Myocyte (in vitro differentiated cells): ENCODE results near the gene BBX. TPM values are rescaled to one million over a fixed set of nuclear protein-coding genes. Genes with fewer than 3 reads are reported as not detected.

Experiments
- DNase-seq: peaks from one replicate; pipeline ENCODE4 v3.0.0-alpha.2; 2012; ENCODE audit warnings: low read depth
- total RNA-seq: library from RNA; depleted of rRNA; stranded (reverse); fragments of >200 nt; gene quantifications from 2 replicates; pipeline ENCODE4 v1.2.3, GENCODE V29; 2014

BBX gene
- total RNA-seq, 1 donor from 2014 or later, result 46.5 TPM

DNA sequence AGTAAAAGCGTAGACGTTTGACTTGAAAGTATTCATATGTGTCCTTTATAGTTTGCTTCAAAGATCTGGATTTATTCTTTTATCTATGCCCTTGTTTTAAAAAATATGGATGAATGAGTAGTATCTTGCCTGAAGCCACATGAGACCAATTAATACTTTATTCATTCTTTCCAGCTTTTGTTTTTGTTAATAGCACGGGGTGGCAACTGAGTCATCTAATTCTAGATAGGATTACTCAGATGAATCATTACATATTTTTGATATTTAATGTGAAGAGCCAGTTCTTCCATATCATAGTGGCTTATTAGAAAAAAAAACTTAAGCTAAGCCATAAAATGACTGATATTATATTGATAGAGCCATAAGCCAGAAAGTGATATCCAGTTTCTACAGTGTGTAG is 121.9 kb downstream of the BBX start:
- DNase-seq, result no peak

DNA sequence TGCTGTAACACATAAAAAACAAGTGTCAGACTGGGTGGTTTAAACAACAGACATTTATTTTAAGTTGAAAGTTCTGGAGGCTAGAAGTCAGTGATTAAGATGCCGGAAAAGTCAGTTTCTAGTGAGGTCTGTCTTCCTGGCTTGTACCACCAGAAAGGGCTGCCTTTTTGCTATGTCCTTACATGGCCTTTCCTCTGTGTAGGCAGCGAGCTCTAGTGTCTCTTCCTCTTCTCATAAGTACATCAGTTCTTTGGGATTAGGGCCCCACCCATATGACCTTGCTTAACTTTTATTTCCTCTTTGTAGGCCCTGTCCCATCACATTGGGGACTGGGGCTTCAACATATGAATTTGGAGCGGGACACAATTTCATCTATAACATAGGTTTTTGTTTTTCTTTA is 128.0 kb downstream of the BBX start:
- DNase-seq, result no peak

DNA sequence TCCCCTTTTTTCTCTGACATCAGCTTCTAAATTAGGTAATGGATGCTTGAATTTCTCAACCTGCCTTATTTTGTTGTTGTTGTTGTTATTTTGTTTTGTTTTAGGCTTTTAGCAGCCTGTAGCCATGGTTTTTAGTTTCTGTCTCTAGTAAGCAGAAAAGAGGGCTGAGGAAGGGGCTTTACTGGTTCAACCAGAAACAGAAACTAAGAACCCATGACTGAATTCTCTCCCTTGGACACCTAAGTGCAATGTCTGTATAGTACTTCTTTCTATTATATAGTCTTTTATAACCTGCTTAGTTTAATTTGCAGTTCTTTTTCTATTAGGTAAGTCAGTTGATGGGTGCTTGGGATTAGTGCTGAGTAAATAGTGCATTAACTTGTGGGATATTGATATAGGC is 129.0 kb downstream of the BBX start:
- DNase-seq, result no peak

DNA sequence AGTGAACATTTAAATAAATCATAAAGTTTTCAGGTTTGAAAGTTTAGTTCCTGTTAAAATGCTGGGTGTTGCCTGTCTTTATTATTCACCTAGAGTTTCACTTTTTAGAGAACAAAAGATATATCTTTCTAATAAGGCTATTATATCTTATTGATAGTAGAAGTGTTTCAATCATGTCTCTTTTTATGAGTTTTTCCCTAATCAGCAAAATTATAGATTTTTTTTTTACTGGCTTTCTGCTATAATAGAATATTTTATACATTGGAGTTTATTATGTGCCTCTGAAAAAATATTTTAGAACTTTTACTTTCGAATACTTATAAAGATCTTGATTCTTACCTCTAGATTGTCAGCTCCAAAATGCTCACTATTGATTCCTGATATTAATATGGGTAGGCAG is 131.5 kb downstream of the BBX start:
- no peak for DNase-seq

DNA sequence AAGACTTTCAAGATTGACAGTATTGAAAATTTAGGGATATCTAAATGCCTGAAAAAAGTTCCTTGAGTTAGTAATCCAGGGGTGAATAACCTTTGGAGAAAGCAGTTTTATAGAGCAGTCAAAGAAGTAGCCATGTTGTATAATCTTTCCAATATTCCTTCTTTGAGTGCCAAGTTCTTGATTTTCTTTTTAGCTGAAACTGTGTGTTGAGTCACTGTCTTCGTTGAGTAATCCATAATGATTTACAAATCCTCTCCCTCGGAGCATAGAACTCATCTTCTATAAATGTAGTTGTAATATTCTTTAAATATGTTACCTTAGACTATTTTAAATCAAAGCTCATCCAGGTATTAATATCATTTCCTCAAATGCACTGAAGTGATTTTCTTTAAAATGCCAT is 135.2 kb downstream of the BBX start:
- no peak for DNase-seq

DNA sequence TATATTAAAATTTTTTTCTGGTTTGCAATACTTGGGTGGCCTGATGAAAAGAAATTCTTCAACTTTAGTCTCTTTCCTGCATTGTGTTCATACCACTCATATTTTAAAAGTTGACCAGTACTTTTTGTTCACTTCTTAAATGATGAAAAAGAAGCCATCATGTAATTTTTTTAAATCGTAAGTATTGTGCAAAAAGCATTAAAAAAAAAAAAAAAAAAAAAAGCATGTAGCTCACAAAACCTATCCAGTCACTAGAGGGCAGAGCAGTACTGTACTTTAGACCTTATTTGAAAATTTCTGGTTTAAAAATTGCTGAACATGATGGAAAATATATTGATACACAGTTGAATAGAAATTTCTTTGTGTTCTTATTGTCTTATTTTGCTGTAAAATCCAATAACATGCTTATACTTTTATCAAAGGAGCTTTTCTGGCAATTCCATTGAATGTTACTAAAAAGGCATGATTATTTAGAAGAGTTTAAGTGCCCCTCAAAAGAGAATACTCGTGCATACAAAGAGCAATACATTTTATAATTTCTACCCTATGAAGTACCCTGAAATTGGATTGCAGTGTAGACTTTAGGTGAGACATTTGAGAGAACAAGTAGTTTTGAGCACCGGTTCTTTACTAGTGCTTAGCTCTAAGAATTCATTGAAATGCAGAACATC is 137.7 kb downstream of the BBX start:
- peak; percentile 53 for DNase-seq

DNA sequence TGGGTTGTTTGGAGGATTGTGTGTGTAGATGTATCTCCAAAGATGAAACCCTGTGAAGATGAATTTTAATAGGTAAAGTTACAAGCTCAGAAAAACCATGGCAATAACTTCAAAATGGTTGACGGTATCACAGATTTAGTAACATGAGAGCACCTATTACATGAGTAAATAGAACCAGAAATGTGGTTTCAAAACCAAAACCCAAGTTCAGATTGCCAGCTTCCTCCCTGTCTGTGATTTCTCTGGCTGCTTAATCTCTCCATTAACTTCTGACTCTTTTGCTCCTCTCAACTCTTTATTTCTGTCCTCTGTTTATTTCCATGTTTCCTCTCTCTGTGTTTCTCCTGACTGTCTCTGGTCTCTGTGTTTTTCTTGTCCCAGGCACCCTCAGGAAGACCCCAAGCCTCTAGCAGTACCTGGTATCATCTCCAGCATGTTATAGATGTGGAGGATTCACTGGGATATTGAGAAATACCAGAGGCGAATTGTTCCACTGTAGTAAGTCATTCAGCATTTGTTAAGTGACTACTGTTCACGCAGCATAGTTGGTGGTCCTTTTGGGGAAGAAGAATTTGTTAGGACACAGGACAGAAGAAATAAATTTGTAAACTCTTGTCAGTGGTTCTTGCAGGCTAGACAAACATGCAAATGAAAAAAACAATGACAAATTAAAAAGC is 138.8 kb downstream of the BBX start:
- peak; percentile 43 for DNase-seq

DNA sequence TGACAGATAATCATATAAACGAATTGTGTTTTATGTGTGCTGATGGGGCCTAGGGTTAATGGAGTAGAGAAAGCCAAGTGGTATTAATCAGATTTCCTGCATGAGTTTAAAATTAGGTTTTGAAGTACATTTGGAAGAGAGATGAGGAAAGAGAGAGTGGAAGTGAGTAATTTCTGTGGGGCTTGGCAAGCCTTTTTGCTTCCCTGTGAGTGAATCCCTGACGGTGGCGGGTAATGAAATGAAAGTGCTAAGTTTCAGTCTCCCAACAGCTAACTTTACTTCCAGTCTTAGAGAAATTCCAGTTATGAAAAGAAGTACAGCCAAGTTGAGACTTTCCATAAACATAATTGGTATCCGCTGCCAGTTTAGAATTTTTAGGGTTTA is 139.4 kb downstream of the BBX start:
- peak; percentile 55 for DNase-seq

DNA sequence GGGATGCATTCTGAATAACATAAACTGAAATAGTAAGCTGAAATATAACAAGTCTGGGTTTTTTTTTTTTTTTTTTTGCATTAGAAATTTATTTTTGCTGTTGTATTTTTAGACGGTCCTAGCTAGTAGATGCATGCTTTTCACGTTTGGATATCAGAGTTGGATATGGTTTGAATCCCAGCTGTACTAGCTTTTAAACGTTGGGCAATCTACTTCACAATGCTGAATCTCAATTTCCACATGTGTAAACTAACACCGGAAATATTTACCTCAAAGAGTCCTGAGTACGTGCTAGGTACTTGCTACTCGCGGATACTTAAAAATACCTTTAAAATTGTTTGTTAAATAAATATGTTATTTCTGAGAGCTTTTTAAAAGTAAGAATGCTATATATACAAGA is 139.8 kb downstream of the BBX start:
- DNase-seq, result no peak

DNA sequence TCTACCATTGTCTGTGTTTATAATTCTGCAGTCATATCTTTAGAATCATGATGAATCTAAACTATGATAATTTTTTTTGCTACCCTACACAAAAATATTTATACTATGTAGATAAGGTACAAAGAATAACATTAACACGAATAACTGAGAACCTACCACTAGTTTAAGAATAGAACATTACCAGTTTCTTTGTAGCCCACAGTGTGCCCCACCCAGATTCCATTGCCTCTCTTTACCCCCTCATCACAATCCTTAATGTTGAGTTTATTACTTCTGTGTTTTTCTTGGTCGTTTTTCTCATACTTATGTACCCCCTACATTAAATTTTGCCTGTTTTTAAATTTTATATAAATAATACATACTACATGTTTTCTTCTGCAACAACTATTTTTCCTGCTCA is 140.5 kb downstream of the BBX start:
- peak; percentile 52 for DNase-seq

DNA sequence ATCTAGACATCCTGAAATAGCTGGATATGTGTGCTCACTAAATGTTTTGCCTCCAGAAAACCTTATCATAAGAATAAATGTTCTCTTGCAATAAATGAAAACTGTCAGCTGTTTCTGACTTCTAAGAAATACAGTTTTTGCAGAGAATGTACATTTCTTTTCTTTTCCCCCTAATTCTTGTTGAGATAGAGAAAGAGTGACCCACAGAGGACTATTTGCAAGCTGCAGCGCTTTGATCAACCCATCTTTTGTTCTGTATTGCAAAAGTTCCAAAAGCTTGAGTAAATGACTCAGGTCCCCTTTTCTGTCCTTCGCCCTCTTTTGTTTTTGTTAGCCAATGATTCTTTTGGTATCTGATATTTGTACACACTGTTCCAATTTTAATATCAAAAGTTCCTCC is 141.9 kb downstream of the BBX start:
- no peak for DNase-seq

DNA sequence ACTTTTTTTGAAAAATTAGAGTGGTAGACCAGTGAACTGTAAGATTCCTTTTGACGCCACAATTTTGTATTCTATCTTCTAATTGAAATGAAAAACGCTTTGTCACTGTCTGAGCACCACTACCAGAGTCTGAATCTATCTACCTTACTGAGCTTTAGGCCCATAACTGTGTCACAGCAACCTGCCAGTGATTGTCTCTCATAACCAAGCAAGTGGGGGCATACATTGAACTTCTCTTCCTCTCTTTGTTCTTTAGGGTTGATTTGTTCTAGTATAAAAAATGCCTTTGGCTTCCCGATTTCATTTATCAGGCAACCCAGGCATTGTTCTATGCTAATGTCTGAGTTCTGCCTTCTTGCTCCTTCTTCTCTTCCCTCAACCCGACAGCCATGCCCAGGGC is 142.6 kb downstream of the BBX start:
- DNase-seq, result no peak

DNA sequence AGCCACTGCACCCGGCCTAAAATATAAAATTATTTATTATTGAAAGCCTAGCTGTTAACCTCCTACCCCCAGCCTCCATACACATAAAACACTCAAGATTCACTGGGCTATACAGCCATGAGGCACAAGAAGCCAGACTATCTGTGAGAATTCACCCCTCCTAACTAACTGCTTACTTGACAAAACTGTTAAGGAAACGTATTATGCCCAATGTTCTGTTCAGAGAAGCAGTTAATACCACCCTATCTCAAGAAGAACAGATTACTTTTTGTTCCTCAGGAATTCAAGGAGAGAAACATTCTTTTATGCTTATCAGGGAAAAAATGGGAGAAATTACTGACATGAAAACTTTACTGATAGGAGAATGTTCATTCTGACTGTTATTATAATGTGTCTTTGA is 144.1 kb downstream of the BBX start:
- DNase-seq, result no peak

DNA sequence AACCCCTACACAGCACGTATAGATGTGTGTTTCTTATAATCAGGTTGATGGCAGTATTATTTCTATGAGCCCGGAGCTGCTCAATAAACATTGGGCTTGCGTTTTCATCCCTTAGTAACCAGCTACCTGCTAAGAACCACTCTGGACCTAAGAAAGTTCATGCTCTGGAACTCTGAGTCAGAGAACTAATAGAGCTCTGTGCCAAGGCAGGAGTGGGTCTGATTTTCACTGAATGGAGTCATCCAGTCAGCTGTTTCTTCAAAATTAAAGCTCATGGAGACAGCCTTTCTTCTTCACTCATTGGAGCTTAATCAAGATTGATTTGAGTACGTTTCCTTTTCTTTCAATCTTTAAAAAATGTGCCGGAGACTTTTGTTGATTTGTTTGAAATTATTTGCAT is 145.7 kb downstream of the BBX start:
- DNase-seq, result no peak

DNA sequence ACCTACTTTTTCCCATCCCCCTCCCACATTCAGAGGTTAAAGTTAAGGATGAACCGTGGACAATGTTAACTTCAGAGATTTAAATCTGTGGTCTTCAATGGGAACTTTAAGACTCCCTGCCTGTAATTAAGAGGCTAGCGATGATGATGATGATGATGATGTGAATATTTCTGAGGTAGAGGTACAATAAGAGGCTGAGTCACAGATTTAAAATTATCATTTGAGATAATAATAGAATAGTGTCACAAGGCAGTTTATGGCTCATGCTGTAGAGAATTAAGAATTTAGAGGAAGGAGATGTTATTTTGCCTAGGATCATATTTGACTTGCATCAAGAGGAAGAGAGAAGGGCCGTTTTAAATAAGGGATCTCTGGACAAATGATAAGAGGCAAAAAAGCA is 146.2 kb downstream of the BBX start:
- peak; percentile 45 for DNase-seq

DNA sequence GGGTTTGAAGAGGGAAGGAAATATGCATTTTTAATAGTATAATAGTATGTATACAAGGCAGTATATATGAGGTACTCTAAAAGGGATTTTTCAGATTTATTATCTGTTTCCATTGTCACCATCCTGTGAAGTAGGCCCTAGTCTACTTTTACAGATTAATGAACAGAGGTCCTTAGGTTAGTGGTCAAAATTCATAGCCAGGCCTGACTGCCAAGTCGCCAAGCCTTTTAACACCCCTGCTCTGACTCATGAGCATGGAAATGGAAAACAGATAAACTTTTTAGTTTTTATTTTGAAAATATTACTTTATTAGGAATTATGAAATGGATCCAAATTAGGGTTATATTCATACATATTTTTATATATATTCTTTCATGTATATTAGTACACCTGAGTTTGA is 146.9 kb downstream of the BBX start:
- no peak for DNase-seq

DNA sequence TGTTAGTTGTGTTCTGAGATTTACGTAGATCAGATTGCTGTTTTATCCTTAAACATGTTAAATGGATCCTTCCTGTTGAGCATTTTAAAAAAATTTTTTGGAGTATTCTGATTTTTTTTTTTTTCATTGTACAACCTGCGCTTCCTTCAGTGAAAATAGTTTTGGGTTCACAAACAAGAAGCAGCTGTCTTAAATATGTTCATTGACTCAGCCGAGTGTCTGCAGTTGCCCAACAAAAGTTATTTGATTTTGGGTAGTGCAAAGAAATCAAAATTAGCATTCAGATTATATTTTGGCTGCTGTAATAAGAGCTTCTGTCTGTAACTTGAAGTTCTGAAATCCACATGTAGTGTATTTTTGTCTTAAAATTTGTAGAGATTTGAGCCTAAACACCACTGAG is 148.2 kb downstream of the BBX start:
- peak; percentile 32 for DNase-seq

DNA sequence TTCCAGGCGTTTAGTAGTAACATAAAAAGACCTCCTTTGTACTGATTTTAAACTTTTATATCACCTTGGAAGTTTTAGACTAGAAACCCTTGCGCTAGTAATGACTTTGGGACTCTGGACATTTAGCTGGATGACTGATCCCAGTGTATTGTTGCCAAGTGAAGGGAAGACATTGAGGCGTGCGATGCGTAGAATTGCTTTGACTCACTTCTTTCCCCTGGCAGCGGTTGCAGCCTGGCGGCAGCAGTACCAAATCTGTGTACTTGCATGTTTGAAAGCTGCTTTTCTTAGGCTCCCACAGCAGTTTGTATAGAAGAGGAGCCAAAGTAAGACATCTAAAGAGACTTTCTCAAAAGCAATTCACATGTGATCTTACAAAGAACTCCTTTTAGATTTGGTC is 151.6 kb downstream of the BBX start:
- peak; percentile 31 for DNase-seq

DNA sequence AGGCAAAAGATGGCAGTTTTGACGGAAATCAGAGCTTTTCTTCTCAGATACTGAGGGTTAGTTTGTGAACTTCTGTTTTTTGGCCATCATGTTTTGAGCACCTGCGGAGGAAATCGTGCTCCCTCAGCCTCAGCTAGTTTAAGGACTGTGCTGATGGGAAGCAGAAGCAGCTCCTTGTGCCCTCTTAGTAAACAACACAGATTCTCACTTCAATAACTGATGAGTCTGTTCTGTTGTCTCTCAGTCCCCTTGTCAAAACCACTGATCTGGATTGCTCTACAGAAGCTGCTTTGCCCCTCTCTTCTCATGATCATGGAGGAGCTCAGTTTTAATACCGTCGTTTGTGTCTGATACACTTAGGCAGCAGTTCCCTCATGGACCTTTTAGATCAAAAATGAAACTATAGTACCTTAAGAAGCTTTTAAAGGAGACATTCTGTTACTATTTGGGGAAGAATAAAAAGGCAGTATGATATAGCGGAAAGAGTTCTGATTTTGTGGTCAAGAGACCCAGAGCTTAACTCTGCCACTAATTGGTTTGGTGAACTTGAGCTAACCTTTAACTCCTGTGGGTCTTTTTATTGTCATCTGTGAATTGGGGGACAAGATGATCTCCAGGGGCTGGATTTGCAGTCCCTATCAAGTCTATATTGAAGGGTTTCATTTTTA is 152.6 kb downstream of the BBX start:
- DNase-seq, result no peak

DNA sequence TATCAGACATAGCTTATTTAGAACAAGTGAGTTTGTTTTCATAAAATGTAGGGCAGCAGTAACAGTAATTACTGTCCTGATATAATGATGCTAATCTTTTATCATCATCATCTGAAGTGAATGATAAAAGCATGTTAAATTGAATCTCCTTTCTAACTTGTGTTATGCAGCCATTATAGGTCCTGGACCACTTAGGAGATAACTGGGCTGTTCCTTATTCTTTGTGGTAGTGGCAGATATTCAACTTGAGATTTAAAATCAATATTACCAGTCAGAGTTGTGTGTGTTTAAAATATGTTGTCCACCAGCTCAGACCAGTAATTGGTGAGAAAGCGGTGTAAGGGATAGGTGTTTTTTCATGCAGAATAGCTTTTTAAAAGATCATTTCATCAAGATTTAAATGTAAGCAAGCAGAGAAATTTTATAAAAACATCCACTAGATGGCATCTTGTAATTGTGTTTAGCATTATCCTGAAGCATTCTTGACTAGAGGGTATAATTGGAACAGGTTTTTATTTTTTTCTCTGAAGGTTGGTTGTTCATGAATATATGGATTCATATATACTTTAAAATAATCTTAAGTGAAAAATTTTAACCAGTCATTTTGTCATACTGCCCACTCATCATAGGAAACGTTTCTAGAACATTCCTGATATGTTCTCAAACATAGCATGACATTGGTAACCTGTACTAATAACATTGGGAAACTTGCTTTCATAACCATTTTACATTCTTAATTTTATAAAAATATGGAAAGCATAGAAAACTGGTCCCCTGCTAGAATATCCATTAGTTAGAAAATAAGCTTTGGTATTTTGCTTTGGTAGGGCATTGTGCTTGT is 153.9 kb downstream of the BBX start:
- DNase-seq, result no peak

DNA sequence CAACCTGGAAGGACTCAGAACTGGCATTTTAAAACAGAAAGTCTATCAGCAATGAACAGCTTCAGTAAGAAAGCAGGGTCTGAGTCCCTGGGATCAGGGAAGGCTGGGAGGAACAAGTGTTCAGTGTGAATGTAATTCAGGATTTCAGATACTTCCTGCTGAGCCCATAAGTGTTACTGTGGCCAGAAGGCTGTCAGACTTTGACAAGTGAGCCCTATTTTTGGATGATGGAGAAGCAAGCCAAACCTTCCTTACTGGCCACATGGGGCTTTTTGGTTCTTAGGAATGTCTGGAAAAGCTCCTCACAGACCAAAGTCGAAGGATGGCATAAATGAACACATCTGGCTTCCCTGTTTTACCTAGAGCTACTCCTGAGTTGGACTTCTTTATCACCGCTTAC is 157.2 kb downstream of the BBX start:
- peak; percentile 78 for DNase-seq

DNA sequence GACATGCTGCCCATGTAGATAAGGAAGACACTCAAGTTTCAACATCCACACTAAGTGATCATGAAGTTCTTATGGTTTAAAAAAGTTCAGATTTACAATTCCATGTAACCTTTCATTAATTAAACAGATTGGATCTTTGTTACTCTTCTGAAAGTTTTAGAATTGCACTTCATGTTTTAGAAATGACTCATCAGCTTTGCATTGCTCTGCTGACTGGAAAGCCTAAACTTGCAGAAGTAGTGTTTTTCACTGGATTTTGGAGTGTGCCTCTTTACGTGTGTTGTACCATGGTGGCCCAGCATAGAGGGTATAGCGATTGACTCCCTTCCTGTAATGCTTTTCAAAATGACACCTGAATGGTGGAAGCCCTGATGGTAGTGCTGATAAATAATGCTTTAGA is 157.9 kb downstream of the BBX start:
- DNase-seq, result no peak
